Measurements from ENCODE around the gene PPIB.
"Not testable (repeated sequence)": the region's sequence is repeated elsewhere in the genome, so short reads cannot be mapped to it uniquely, and the experiment has no call there.

The PPIB gene

DNA sequence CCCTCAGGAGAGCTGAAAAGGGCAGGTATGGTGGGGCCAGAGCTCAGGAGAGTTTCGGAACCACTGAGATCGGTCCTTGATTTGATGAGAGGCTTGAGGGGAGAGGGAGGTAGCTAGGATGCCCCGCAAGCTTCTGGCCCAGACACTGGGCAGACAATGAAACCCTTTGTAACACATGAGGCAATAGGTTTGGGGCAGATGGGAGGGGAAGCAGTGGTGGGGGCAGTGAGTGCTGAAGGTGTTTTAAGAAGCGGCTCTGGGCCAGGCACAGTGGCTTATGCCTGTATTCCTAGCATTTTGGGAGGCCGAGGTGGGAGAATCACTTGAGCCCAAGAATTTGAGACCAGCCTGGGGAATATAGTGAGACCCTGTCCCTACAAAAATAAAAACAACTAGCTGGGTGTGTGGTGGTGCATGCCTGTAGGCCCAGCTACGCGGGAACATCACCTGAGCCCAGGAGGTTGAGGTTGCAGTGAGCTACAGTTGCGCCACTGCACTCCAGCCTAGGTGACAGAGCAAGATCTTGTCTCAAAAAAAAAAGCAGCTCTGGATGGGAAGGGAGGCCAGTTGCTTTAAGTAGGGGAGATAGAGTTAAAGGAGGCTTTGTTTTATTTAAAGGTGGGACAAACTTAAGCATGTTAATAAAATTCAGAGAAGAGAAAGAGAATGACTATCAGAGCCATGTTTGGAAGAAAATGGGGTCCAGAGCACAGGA, 20.9 kb downstream of the PPIB start:
- no peak for DNase-seq (ENCODE audit: low spot score)

DNA sequence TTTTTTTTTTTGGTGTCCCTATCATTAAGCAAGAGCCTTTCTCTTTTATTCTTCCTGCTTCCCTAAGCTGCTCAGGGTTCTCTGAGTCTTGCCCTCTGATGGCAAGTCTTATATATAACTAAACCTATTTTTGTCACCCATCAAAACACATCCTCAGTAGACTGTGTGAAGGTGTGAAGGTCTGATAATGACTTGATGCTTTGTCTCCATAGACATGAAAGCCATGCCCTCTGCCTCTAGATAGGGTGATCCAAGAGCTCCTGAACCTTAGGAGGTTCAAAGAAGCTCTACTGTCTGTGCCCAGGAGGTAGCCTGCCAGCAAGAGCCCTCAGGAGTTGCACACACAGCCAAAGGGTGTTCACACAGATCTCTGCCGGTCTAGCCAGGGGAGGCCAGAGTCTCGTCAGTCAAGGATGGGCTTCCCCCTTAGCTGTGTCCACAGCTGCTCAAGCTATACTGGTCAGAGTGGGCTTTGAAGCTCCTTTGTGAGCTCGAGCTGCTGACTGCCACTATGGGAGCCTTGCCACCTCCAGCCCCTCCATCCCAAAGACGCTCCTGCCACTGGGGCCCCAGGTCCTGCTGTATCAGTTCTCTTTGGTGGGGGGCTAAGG, 24.4 kb downstream of the PPIB start:
- DNase-seq (ENCODE audit: low spot score), result no peak

DNA sequence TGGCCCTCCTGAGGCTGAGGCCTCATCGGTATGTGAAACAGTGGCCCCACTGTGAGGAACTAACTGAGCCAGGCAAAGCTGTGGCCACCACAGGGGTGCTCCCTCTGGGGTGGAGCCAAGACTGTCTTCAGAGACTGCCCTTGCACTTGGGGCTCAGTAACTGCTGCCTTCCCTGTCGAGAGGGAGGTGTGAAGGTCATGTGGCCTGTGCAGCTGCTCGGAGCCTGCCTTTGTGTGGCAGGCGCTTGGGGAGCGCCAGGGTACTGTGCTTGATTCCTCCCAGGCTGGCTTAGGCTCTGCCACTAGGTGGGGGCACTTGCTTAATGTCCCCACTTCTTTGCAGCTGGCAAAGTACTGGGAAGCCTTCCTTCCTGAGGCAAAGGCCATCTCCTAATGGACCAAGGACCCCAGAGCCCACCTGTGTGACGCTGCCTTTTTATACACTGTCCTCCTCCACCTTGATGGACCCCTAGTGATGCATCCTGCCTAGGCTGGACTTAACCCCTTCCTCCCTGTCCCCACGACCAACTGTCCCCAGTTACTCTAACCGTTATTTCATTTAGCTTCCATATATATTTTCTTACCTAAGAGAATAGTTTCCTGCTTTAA, 25.5 kb downstream of the PPIB start:
- no peak for DNase-seq (ENCODE audit: low spot score)

DNA sequence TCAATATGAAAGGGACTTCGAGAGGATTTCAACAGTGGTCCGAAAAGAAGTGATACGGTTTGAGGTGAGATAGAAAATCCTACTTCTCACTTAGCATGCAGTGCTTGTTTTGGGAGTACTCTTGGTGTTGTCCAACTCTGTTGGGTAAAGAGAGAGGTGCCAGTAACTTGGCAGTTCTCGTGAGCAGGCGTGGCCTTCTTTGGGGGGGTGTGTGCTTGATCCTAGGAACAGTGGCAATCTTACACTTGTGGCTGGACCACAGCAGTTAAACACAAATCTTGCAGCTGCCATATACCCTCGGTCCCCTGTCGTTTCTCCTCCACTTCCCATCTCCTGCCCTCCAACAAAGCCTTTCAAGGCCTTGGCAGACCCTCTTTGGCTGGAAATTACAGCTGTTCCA, 26.5 kb downstream of the PPIB start:
- no peak for DNase-seq (ENCODE audit: low spot score)

DNA sequence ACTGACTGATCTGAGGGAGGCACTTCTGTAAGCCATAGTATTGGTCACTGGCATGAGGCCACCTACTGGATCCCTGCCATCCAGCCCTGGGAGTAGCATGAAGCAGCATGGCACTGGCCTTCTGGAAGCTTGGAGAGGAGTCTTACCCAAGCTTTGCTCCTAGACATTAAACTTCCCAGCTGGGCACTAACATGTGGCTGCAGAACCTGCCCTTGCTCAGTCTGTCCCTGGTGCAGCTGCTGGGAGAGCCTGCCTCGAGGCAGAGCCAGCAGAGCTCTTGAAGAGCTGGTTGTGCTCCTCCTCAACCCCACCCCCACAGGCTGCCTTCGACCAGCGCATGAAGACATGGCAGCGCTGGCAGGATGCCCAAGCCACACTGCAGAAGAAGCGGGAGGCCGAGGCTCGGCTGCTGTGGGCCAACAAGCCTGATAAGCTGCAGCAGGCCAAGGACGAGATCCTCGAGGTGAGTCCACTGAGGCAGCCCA, 28.4 kb downstream of the PPIB start:
- no peak for DNase-seq (ENCODE audit: low spot score)

DNA sequence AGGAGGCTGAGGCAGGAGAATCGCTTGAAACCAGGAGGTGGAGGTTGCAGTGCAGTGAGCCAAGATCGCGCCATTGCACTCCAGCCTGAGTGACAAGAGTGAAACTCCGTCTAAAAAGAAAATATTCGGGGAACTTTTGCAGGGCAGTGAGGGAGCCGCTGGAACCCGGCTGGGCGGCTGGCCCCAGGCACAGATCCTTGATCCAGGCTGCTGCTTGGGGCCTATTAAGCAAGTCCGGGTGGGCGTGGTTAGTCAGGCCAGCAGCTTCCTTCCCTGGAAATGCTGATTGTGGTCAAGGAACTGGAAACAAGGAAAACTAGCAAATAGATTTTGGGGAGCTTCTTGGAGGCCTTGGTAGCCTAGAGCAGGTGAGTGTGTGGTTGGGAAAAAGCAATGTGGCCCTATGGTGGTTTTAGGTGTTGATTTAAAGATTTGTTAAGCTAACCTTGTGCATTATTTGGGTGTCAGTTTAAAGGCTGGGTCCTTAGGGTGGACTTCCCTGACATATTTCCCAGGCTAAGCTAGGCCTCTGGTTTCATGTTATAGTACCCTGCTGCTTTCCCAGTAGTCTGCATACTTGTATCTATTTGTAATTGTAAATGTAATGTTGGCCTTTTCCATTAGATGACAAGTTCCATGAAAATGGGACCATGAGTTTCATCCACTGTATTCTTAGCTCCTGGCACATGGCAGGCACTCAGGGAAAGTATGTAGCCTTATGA, 29.0 kb downstream of the PPIB start:
- no peak for DNase-seq (ENCODE audit: low spot score)

DNA sequence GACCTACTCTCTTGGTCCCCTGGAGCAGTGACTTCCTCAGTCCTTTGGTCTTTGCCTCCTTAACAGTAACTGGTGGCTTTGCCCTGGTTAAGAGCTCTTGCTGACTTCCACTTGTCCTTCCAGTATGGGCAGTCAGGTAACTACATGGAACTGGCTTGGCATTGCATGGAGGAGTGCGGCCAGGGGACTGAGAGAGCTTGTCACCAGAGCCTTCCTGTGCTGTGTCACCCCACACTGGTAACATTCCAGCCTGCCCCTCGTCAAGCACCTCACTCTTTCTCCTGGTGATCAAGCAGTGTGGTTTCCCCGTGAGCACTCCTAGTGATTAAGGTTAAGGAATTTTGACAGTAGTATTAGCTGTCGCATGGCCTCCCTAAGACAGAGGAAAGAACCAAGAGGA, 30.6 kb downstream of the PPIB start:
- no peak for DNase-seq (ENCODE audit: low spot score)

DNA sequence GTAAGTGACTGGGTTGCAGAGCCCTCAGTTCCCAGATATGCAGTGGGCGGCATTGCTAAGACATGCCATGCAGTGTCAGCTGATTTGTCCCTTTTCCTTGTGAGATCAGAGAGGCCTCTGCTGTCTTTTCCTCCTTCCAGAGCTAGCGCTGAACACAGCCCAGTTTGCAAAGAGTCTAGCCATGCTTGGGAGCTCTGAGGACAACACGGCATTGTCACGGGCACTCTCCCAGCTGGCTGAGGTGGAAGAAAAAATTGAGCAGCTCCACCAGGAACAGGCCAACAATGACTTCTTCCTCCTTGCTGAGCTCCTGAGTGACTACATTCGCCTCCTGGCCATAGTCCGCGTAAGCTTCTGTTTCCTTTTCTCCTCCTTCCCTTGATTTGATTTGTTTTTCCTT, 31.3 kb downstream of the PPIB start:
- DNase-seq (ENCODE audit: low spot score), result no peak

DNA sequence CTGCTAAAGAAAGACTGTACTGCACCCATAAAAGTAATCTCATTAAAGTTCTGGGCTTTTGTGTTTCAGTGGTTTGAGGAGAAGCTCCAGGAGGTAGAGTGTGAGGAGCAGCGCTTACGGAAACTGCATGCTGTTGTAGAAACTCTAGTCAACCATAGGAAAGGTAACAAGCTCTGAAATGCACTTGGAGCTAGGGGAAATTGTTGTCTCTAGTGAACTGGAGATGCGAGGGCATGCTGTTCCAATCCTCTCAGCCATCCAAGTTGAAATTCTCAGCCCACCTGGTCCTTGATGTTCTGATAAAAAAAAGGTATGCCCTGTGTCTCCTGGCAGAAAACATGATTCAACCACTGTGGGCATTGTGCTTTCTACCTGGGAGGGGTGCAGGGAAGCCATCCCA, 32.7 kb downstream of the PPIB start:
- no peak for DNase-seq (ENCODE audit: low spot score)

DNA sequence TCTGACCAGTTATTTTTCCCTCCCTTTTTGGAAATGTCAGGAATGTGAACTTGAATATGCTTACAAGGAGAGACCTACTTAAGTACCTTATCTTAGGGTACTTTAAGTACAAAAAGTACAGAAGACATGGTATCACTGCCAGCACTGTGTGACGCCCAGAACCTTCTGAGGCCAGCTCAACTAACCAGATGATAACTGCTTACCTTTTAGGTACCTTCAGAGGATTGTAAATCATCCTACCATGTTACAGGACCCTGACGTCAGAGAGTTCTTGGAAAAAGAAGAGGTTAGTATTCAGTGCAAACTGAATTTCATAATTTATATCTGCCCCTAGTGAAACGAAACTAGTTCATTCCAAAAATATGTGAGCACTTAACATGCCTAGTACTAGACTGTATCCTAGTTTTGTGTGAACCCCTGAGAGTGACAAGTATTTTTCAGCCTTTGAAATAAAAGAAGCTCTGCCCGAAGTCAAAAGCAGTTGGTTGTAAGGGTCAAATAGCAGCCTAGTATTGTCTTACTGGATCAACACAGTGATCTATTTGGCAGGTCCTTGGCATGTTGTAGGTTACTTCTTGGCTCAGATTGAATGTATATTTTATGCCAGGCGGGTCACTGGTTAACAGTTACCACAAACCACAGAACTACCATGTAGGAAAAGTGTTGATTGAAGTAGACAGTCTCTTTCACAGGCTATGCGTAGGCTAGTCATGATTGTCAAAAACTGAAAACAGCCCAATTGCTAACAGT, 35.1 kb downstream of the PPIB start:
- no peak for DNase-seq (ENCODE audit: low spot score)

DNA sequence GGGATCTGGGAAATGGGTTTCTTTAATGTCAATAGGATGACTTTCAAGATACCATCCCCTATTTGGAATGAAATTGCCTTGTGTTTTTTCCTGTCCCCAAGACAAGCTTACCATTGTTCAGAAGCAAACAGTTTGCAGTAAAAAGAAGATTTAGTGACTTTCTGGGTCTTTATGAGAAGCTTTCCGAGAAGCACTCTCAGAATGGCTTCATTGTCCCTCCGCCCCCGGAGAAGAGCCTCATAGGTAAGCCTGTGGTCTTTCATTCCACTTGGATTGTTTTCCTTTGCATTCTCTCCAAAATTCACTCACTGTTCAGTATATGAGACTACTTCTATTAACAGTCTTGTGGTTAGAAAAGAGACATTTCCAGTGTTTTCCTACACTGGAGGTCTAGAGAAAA, 36.8 kb downstream of the PPIB start:
- no peak for DNase-seq (ENCODE audit: low spot score)

DNA sequence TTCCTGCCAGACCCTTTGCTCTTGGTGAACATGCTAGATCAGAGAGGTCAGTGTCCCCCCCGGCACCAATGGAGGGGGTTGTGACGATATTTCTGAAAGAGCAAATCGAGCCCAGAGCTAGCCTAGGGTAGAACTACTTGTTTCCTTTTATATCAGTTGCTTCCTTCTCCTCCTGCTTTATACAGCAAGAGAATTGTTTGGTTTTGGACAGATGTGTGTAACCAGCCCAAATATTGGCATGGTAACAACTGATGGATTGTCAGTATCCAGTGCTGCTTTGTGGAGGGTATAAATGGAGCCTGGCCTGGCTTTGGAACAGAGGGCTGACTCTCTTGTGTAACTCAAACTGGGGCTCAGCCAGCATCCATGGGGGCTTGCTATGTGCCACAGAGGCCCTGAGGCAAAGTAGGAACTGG, 39.9 kb downstream of the PPIB start:
- no peak for DNase-seq (ENCODE audit: low spot score)

DNA sequence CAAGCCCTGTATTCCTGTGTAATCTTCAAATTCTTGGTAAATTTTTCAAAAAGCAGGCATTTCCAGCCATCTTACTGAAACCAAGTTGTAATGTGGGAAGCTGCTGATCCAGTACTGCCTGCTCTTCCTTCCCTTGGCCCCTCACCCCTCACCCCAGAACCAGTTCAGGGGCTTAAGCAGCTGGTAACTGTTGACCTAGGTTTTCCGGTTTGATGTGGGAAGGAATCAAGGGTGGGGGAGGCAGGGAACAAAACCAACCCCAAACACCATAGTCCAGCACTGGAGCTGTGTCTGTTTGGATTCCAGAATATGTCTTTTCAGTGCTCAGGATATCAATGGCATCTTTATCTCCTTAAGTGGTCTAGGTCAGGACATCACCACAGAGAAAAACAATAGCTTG, 40.4 kb downstream of the PPIB start:
- DNase-seq (ENCODE audit: low spot score), result no peak

DNA sequence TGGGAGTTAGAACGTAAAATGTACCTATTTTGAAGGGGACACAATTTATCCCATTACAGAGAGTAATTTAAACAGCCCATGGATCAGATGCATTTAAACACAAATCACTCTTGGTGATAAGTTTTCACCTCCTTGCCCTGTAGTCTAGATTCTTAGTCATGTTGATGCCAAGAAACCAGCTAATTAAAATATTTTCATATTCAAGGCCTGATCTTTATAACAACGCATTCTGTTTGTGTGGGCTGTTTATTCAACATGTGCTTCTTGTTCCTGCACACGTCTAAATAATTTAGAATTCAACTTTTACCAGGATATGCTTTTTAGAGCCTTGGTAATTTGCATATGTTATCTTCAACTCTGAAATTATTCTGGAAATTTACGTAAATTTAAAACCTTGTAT, 41.2 kb downstream of the PPIB start:
- no peak for DNase-seq (ENCODE audit: low spot score)

DNA sequence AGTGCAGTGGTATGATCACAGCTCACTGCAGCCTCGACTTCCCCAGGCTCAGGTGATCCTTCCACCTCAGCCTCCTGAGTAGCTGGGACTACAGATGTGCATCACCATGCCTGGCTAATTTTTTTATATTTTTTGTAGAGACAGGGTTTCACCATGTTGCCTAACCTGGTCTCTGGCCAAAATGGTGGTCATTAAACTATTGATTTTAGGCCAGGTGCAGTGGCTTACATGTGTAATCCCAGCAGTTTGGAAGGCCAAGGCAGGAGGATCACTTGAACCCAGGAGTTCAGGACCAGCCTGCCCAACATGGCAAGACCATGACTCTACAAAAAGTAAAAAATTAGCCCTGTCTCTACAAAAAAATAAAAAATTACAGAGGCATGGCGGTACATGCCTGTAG, 42.5 kb downstream of the PPIB start:
- DNase-seq (ENCODE audit: low spot score), result not testable (repeated sequence)

DNA sequence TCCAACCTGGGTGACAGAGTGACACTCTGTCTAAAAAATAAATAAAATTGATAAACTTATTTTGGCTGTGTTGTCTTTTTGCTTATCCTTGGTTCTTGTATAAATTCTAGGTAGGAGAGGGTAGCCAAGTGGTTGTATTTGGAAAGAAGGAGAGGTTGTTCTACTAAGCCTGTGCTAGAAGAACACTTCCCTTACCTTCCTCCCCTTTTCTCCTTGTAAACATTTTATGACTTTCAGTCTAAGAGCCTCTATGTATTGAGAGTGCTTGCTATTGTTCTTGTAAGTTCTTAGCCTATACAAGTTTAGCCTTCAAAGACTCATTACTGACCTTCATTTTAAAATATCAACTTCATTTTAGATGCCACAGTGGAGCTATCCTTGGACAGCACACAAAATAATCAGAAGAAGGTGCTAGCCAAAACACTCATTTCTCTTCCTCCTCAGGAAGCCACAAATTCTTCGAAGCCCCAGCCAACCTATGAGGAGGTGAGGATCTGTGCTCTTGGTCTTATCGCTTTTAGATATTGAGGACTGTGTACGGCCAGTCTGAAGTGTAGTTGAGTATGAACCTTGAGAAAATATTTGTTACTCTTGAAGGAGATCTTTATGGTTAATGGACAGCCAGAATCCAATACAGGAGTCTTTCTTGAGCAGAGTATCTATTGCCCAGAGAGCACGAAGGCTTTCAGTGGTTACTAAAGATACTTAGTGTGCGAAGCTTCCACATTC, 44.9 kb downstream of the PPIB start:
- DNase-seq (ENCODE audit: low spot score), result no peak

DNA sequence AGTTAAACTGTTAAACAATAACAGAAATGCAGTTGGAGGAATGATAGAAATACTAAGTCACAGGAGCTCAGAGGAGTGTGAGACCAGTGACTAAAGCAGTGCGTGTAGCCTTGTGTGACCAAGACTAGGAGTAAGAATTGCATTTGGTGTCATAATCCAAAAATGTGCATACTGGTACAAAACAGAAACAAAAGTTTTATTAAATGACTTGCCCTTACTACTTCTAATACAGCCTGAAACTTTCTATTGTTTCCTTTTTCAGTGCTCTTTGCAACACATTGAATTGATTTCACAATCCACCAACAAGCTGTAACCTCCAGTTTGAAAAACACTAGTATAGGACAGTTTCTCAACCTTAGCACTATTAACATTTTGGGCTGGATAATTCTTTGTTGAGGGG, 49.9 kb downstream of the PPIB start:
- DNase-seq (ENCODE audit: low spot score), result no peak

DNA sequence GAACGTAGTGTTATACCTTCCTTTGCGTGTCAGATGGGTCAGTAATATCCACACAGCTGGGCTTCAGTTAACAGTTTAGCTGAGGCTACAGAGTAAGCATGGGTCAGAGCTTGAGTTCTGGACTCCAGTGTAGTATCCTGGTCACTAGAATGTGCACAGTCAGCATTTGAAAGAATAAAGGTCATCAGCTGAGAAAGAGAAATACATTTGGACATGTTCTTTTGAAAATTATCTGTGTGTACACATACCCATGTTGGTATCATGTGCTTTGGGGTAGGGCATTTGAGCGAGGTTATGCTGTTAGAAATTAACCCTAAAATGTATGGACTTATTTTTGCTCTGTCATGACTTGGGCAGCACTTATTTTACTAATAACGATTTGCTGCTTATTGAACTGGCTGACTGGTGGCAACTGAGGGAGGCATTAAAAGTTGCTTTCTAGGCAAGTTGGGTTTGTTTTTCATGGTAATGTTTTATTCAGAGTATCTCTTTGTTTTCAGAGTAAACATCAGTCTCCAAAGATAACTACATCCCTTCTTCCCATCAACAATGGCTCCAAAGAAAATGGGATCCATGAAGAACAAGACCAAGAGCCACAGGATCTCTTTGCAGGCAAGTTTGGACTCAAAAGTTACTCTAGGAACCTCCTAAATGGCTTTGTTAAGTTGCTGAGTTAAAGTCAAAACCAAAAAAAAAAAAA, 50.6 kb downstream of the PPIB start:
- DNase-seq (ENCODE audit: low spot score), result no peak

DNA sequence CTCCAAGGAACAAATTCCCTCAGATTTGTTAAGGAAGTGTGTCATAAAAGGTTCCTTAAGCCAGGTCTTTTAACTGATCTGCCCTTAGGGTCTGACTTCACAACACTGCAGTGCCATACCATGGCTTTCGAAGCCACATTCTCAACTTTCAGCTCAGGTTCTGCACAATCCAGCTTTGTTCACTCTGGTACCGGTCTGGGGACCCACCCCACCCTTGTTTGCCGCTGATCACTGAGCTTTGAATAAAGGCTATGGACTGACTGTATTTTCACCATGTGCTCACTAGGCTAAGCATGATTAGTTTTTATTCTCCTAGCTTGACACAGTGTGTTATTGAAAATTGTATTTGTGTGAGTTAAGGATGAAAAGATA, 51.2 kb downstream of the PPIB start:
- no peak for DNase-seq (ENCODE audit: low spot score)

DNA sequence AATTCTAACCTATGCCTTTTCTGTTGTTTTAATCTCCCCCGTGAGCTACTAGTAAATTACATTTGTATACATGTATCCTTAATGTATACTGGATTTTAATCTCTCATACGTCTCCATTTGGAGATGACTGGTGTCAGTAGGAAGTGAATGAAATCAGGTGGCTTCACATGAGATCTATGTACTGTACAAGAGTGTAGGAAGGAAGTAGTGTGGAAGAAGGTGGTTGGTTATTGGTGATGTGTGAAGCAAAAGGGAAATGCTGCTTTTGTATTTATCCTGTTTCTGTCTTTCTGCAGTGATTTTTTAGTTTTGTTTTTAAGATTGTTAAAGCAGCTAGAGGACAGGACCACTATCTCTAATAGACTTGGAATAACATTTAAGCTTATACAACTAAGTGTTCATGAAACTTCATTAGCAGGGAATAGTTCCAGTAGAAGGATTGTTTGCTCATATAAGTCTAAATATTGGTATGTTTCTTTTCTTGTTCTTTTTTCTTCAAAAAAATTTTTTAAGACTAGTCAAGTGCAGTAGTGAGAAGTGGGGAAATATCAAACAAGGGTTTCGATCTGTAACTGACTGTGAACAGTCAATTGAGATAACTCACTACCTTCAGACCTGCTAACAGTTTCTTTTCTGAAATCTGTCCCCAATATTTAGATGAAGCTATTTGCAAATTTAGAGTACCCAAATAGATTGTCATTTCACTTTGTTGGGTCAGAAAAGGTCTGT, 51.7 kb downstream of the PPIB start:
- no peak for DNase-seq (ENCODE audit: low spot score)
